Loucy (cell line): Measurements from ENCODE around the gene FZD8.

Source experiments
- H2AFZ ChIP-seq: fragments of 200-600 bp; sonication (generic); 2 replicates; pipeline ENCODE4 v1.6.0; 2016; ENCODE audit warnings: antibody characterized with exemption, mild to moderate bottlenecking, low read length, moderate library complexity
- H3F3A ChIP-seq: fragments of 200-600 bp; 2 replicates; pipeline ENCODE4 v1.6.0; 2016; ENCODE audit warnings: antibody characterized with exemption, low read depth, mild to moderate bottlenecking
- H3K27me3 ChIP-seq: fragments of 200-600 bp; sonication (generic); 2 replicates; pipeline ENCODE4 v1.6.1; 2014; ENCODE audit warnings: low read length, mild to moderate bottlenecking; ENCODE audit not compliant: insufficient read depth, poor library complexity, severe bottlenecking
- H3K36me3 ChIP-seq: fragments of 200-600 bp; sonication (generic); 2 replicates; pipeline ENCODE4 v1.6.1; 2016; ENCODE audit warnings: low read length; ENCODE audit not compliant: insufficient read depth
- H3K4me1 ChIP-seq: fragments of 200-600 bp; sonication (generic); 2 replicates; pipeline ENCODE4 v1.5.1; 2014; ENCODE audit warnings: low read length, mild to moderate bottlenecking; ENCODE audit not compliant: insufficient read depth, poor library complexity, severe bottlenecking
- H3K4me2 ChIP-seq: fragments of 200-600 bp; sonication (generic); 2 replicates; pipeline ENCODE4 v1.6.0; 2014; ENCODE audit warnings: antibody characterized with exemption, low read length, low read depth, mild to moderate bottlenecking; ENCODE audit not compliant: poor library complexity, severe bottlenecking
- H3K4me3 ChIP-seq: fragments of 200-600 bp; sonication (generic); 2 replicates; pipeline ENCODE4 v1.5.1; 2014; ENCODE audit warnings: low read length, mild to moderate bottlenecking, mixed read lengths; ENCODE audit not compliant: poor library complexity, severe bottlenecking
- H3K79me2 ChIP-seq: fragments of 200-600 bp; sonication (generic); 2 replicates; pipeline ENCODE4 v1.6.1; 2014; ENCODE audit warnings: low read length; ENCODE audit not compliant: insufficient read depth
- H3K9ac ChIP-seq: fragments of 200-600 bp; sonication (generic); 2 replicates; pipeline ENCODE4 v1.6.0; 2014; ENCODE audit warnings: mild to moderate bottlenecking, low read depth, low read length, moderate library complexity; ENCODE audit not compliant: poor library complexity, severe bottlenecking
- H3K9me2 ChIP-seq: fragments of 200-600 bp; sonication (generic); replicated peaks from 2 replicates; pipeline ENCODE4 v1.6.1; 2016; ENCODE audit warnings: low read depth, low read length, mixed read lengths
- H3K9me3 ChIP-seq: fragments of 200-600 bp; sonication (generic); 2 replicates; pipeline ENCODE4 v1.6.1; 2014; ENCODE audit warnings: mild to moderate bottlenecking, antibody characterized with exemption, low read length, low read depth; ENCODE audit not compliant: insufficient read depth
- H4K20me1 ChIP-seq: fragments of 200-600 bp; sonication (generic); 2 replicates; pipeline ENCODE4 v1.6.0; 2014; ENCODE audit warnings: antibody characterized with exemption, low read length, mild to moderate bottlenecking; ENCODE audit not compliant: insufficient read depth, poor library complexity, severe bottlenecking
- CTCF ChIP-seq: fragments of 200-600 bp; sonication (generic); conservative IDR thresholded peaks from 2 replicates; pipeline ENCODE4 v1.5.1; 2014; ENCODE audit warnings: mild to moderate bottlenecking, antibody characterized with exemption, low read length
- EZH2phosphoT487 ChIP-seq: fragments of 200-600 bp; IDR thresholded peaks from 2 replicates; pipeline ENCODE4 v1.6.1; 2018; ENCODE audit warnings: antibody characterized with exemption, mild to moderate bottlenecking, moderate library complexity, borderline replicate concordance

FZD8 gene

GRCh38 chr10:35626971-35627507, 15.1 kb downstream of the FZD8 start:
- Histone ChIP-seq H3K4me3 (no peak overlapping the region), H3F3A (no peaks in the 10 kb centered on the region), H3K9me2 (no peaks in the 10 kb centered on the region), H3K4me2 (no peak overlapping the region), H3K9me3 (no peaks in the 10 kb centered on the region), H3K79me2 (no peaks in the 10 kb centered on the region), H3K4me1 (no peaks in the 10 kb centered on the region), H3K36me3 (no peaks in the 10 kb centered on the region), H3K27me3 (no peaks in the 10 kb centered on the region), H3K9ac (no peak overlapping the region), H4K20me1 (no peaks in the 10 kb centered on the region), H2AFZ (no peak overlapping the region)
- TF ChIP-seq EZH2phosphoT487 = no peak
- TF ChIP-seq CTCF = no peak

GRCh38 chr10:35614312-35614711, 27.8 kb downstream of the FZD8 start:
- H4K20me1 ChIP-seq = no peaks in the 10 kb centered on the region
- H3K79me2 ChIP-seq = no peaks in the 10 kb centered on the region
- no peak overlapping the region for H2AFZ ChIP-seq
- H3K9ac ChIP-seq = no peak overlapping the region
- H3K4me3 ChIP-seq = no peak overlapping the region
- no peaks in the 10 kb centered on the region for H3K9me2 ChIP-seq
- no peaks in the 10 kb centered on the region; the same call in 1 of the 2 replicates for H3K9me3 ChIP-seq
- H3K4me1 ChIP-seq = no peaks in the 10 kb centered on the region
- no peaks in the 10 kb centered on the region for H3K27me3 ChIP-seq
- H3K4me2 ChIP-seq = no peak overlapping the region
- no peak for TF ChIP-seq CTCF
- no peak for TF ChIP-seq EZH2phosphoT487
- no peaks in the 10 kb centered on the region for H3F3A ChIP-seq
- H3K36me3 ChIP-seq = no peaks in the 10 kb centered on the region

GRCh38 chr10:35613597-35614226, 28.4 kb downstream of the FZD8 start:
- Histone ChIP-seq H3K9ac (no peak overlapping the region), H3K79me2 (no peaks in the 10 kb centered on the region), H3F3A (no peaks in the 10 kb centered on the region), H3K9me3 (no peaks in the 10 kb centered on the region; the same call in 1 of the 2 replicates), H3K9me2 (no peaks in the 10 kb centered on the region), H3K4me2 (no peak overlapping the region), H3K4me1 (no peaks in the 10 kb centered on the region), H2AFZ (no peak overlapping the region; the same call in 1 of the 2 replicates), H3K4me3 (no peak overlapping the region), H3K27me3 (no peaks in the 10 kb centered on the region), H3K36me3 (no peaks in the 10 kb centered on the region), H4K20me1 (no peaks in the 10 kb centered on the region)
- TF ChIP-seq CTCF (peak; percentile 39), EZH2phosphoT487 (no peak)
